ENCODE data around the gene STK32C. TPM values are rescaled to one million over a fixed set of nuclear protein-coding genes. Genes with fewer than 3 reads are reported as not detected.
"Not testable (repeated sequence)": the region's sequence is repeated elsewhere in the genome, so short reads cannot be mapped to it uniquely, and the experiment has no call there.

Gene STK32C
- total and polyA plus RNA-seq, 7 donors: 3.6 to 11.7 (median 6.6) TPM

GRCh38 chr10:132270721-132271457, 36.9 kb downstream of the STK32C start:
- DNase-seq (peak in 1 of 2 donors; percentile 19), ATAC-seq (no peak)
- Histone ChIP-seq H3K4me3 (no peak overlapping the region), H3K4me1 (no peaks in the 10 kb centered on the region), H3K9me3 (no peaks in the 10 kb centered on the region), H3K36me3 (ENCODE audit: insufficient read depth in 1 of 2, low read depth in 1 of 2) (no peaks in the 10 kb centered on the region), H3K27ac (no peak overlapping the region), H3K27me3 (ENCODE audit: insufficient read depth in 3 of 3, low read length in 2 of 3) (no peaks in the 10 kb centered on the region)
- 85 to 89% (median 89%) methylated on average over 11 of the region's 11 CpGs for WGBS, 3 donors
- TF ChIP-seq CTCF (IDR thresholded peaks at IDR 0.05): no peak
- intact Hi-C loops (cut with DNase I): no loop called here

- Histone ChIP-seq H3K36me3 (ENCODE audit: insufficient read depth in 1 of 2, low read depth in 1 of 2) (no peaks in the 10 kb centered on the region), H3K9me3 (no peaks in the 10 kb centered on the region), H3K4me3 (no peak overlapping the region), H3K4me1 (no peaks in the 10 kb centered on the region), H3K27ac (no peak overlapping the region), H3K27me3 (ENCODE audit: insufficient read depth in 3 of 3, low read length in 2 of 3) (no peaks in the 10 kb centered on the region)
- ATAC-seq: no peak
- 86 to 92% (median 90%) methylated on average over 11 of the region's 11 CpGs for WGBS, 3 donors
- peak; percentile 6 to 35 for DNase-seq
- no peak for TF ChIP-seq CTCF (IDR thresholded peaks at IDR 0.05)
- intact Hi-C loops (cut with DNase I): no loop called here
Observed at GRCh38 chr10:132270256-132270655, 37.5 kb downstream of the STK32C start.

- ATAC-seq (no peak), DNase-seq (peak; percentile 4 to 43)
- Histone ChIP-seq H3K36me3 (ENCODE audit: insufficient read depth in 1 of 2, low read depth in 1 of 2) (no peaks in the 10 kb centered on the region), H3K27me3 (ENCODE audit: insufficient read depth in 3 of 3, low read length in 2 of 3) (peaks cover 0 to under 1% (median 0%) of the 10 kb centered on the region in 3 donors), H3K4me1 (no peaks in the 10 kb centered on the region), H3K9me3 (no peaks in the 10 kb centered on the region), H3K4me3 (no peak overlapping the region), H3K27ac (no peak overlapping the region)
- TF ChIP-seq CTCF (IDR thresholded peaks at IDR 0.05): no peak
- 73 to 79% (median 74%) methylated on average over 21 of the region's 21 CpGs for WGBS, 3 donors
- intact Hi-C loops (cut with DNase I): no loop called here
Observed at GRCh38 chr10:132269266-132270230, 38.2 kb downstream of the STK32C start.

- DNase-seq: peak in 1 of 2 donors; percentile 5
- H3K27ac ChIP-seq; H3K4me1 ChIP-seq; ATAC-seq; H3K9me3 ChIP-seq; H3K36me3 ChIP-seq (ENCODE audit: insufficient read depth in 1 of 2, low read depth in 1 of 2); H3K27me3 ChIP-seq (ENCODE audit: insufficient read depth in 3 of 3, low read length in 2 of 3); H3K4me3 ChIP-seq; intact Hi-C loops (cut with DNase I): not testable (repeated sequence)
- 90 to 95% (median 91%) methylated on average over 12 of the region's 12 CpGs for WGBS, 3 donors
Observed at GRCh38 chr10:132267916-132268315, 39.8 kb downstream of the STK32C start.

GRCh38 chr10:132266594-132267161, 41.1 kb downstream of the STK32C start:
- intact Hi-C loops (cut with DNase I): no loop called here
- no peak for TF ChIP-seq CTCF (IDR thresholded peaks at IDR 0.05)
- H3K27me3 ChIP-seq (ENCODE audit: insufficient read depth in 3 of 3, low read length in 2 of 3): peaks cover 0 to 5% (median 5%) of the 10 kb centered on the region in 3 donors
- H3K27ac ChIP-seq: no peak overlapping the region
- WGBS, 3 donors: 45 to 46% (median 45%) methylated on average over 18 to 25 of the region's 25 CpGs
- no peaks in the 10 kb centered on the region for H3K36me3 ChIP-seq (ENCODE audit: insufficient read depth in 1 of 2, low read depth in 1 of 2)
- ATAC-seq (no peak), DNase-seq (peak in 1 of 2 donors; percentile 9)
- H3K4me1 ChIP-seq: no peaks in the 10 kb centered on the region
- no peak overlapping the region for H3K4me3 ChIP-seq
- H3K9me3 ChIP-seq: no peaks in the 10 kb centered on the region
